Activated CD4-positive, alpha-beta T cell treated with anti-CD3 and anti-CD28 coated beads, Interleukin-2, amount 50 U/mL, for 16 hours (primary cell): ENCODE data around the gene NCOA1.
"Not testable (repeated sequence)": the region's sequence is repeated elsewhere in the genome, so short reads cannot be mapped to it uniquely, and the experiment has no call there.

Source experiments
- DNase-seq: peaks from one replicate; pipeline ENCODE4 v3.0.0-alpha.2; 2020

The NCOA1 gene

GRCh38 chr2:24650997-24651642 lies 160.1 kb downstream of the NCOA1 start:
- DNase-seq = no peak

DNA sequence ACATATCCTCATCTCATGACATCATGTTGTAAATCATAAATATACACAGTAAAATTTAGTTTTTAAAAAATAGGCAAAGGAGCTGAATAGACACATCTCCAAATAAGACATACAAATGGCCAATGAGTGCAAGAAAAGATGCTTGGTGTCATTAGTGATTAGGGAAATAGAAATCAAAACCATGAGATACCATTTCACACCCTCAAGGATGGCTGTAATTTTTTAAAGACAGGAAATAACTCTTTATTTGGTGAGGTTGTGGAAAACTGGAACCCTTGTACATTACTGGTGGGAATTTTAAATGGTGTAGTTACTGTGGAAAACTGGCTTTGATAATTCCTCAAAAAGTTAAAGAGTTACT lies 160.6 kb downstream of the NCOA1 start:
- no peak for DNase-seq

GRCh38 chr2:24652265-24653182 lies 161.5 kb downstream of the NCOA1 start:
- no peak for DNase-seq

- no peak for DNase-seq
Observed at GRCh38 chr2:24657818-24658217, 166.8 kb downstream of the NCOA1 start.

- DNase-seq = no peak
Observed at GRCh38 chr2:24658531-24659202, 167.6 kb downstream of the NCOA1 start.

DNA sequence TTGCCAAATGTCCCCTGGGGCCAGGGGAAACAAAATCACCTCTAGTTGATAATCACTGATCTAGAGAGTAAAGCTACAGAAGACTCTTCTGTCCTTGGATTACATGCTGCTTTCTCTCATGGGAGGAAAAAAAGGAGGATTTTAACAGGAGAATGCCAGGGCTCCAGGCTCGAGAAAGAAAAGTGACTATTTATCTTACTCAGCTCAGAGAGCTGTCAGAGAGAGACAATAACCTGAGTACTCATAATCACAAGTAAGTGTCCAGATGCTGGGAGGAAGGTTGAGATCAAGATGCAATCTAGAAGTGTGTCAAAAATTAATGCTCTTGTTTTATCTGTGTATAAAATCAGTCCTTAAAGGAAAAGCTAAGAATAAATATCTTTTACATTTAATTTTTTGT lies 168.8 kb downstream of the NCOA1 start:
- no peak for DNase-seq

GRCh38 chr2:24667542-24667941 lies 176.5 kb downstream of the NCOA1 start:
- no peak for DNase-seq

DNA sequence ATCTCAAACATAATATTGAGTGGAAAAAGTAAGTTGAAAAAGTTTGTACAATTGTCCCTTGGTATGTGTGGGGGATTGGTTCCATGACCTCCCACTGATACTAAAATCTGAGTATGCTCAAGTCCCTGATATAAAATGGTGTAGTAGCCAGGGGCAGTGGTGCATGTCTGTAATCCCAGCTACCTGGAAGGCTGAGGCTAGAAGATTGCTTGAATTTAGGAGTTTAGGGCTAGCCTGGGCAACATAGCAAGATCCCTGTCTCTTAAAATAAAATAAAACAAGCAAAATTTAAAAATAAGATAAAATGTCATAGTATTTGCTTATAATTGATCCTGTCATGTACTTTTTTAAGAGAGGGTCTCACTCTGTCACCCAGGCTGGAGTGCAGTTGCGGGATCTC lies 180.2 kb downstream of the NCOA1 start:
- no peak for DNase-seq

- peak; percentile 23 for DNase-seq
Observed at GRCh38 chr2:24672589-24672988, 181.5 kb downstream of the NCOA1 start.

DNA sequence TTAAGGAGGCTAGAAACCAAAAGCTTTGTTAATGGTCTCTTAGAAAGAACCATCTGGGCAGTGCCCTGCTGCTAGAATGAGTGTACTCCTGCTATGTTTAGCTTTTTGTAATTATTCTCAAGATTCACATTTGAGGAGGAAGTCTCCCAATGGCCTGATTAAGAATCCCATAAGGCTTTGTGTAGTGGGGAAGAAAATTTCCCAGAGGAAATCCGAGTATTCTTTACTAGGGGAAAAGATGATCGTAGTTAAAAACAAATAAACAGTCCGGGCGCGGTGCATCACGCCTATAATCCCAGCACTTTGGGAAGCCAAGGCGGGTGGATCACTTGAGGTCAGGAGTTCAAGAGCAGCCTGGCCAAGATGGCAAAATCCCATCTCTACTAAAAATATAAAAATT lies 184.3 kb downstream of the NCOA1 start:
- DNase-seq = no peak

GRCh38 chr2:24676493-24676892 lies 185.4 kb downstream of the NCOA1 start:
- DNase-seq = no peak

DNA sequence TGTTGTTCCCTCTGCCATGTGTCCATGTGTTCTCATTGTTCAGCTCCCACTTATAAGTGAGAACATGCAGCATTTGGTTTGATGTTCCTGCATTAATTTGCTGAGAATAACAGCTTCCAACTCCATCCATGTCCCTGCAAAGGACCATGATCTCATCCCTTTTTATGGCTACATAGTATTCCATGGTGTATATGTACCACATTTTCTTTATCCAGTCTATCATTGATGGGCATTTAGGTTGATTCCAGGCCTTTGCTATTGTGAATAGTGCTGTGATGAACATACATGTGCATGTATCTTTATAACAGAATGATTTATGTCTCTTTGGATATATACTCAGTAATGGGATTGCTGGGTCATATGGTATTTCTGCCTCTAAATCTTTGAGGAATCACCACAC lies 187.0 kb downstream of the NCOA1 start:
- DNase-seq = not testable (repeated sequence)

DNA sequence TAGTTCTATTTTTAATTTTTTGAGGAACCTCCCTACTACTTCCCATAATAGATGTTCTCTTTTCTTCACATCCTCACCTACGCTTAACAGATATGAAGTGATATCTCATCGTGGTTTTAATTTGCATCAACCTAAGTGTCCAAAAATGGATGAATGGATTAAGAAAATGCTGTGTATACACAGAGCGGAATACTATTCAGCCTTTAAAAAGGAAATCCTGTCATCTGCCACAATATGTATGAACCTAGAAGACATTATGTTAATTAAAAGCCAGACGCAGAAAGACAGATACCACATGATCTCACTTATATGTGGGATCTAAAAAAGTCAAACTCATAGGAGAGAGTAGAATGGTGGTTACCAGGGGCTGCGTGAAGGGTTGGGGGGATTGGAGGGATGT lies 189.1 kb downstream of the NCOA1 start:
- DNase-seq = no peak

- no peak for DNase-seq
Observed at GRCh38 chr2:24682304-24682703, 191.2 kb downstream of the NCOA1 start.

- DNase-seq = no peak
Observed at GRCh38 chr2:24683408-24683807, 192.4 kb downstream of the NCOA1 start.

GRCh38 chr2:24690524-24690923 lies 199.5 kb downstream of the NCOA1 start:
- DNase-seq = no peak

DNA sequence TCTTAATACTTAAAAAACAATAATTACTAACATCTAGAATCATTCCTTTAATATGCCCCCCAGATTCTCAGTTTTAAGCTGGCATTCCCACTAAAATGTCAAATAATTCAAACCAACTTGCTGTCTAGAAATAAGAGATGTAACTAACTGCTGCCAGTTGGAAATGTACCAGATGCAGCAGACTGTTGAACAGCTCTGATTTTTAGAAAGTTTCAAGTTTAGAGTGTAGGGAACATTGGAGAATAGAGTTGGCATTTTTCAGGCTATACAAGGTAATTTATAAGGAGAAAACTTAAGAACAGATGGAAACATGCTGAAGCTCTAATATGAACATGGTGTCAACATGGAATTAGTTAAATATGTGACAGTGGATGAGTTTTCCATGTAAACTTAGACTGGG lies 200.8 kb downstream of the NCOA1 start:
- DNase-seq = no peak

DNA sequence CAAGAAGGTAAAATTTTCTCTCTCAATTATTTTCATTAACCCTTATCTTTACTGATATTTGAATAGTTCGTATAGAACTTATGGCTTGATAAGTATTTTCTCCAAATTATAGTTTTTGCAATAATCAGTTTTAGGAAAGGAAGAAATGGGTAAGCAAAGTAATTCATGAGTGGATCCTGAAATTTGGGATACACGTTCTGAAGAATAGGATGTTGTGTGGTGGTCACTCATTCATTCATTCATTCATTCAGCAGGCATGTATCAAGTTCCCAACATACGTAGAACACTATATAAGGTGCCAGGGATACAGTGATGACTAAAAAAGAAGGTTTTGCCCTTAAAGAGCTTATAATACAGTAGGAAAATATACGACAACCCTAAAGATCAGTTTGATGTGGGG lies 206.7 kb downstream of the NCOA1 start:
- no peak for DNase-seq

DNA sequence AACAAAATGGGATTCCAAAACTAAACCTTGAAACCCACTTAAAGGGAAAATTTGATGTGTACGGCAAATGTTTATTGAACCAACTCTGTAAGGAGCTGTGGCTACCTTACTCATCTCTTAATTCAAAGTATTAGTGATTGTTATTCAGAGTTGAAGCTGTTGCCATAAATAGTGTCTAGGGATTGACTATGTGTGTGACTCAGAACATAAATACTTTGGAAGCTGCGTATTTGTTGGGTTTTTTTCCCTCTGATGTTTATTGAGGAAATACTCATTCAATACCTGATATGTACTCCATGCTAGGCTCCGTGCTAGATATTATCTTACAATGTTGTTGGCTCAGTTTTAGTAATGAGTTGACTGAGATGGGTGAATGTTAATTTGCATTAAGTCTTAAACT lies 211.7 kb downstream of the NCOA1 start:
- peak; percentile 75 for DNase-seq

GRCh38 chr2:24704692-24705091 lies 213.6 kb downstream of the NCOA1 start:
- DNase-seq = no peak

GRCh38 chr2:24707143-24707542 lies 216.1 kb downstream of the NCOA1 start:
- DNase-seq = no peak

GRCh38 chr2:24708537-24709152 lies 217.6 kb downstream of the NCOA1 start:
- no peak for DNase-seq

DNA sequence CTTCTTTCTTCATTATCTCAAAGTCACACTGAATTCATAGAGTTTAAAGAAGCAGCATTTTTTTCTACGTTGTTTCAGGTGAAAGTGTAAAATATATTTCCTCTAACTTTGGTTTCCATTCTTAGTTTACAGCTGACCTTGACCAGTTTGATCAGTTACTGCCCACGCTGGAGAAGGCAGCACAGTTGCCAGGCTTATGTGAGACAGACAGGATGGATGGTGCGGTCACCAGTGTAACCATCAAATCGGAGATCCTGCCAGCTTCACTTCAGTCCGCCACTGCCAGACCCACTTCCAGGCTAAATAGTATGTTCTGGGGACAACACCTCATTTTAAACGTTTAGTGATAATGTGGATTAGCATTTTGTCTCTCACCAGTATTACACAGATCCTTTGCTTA lies 219.8 kb downstream of the NCOA1 start:
- DNase-seq = no peak

DNA sequence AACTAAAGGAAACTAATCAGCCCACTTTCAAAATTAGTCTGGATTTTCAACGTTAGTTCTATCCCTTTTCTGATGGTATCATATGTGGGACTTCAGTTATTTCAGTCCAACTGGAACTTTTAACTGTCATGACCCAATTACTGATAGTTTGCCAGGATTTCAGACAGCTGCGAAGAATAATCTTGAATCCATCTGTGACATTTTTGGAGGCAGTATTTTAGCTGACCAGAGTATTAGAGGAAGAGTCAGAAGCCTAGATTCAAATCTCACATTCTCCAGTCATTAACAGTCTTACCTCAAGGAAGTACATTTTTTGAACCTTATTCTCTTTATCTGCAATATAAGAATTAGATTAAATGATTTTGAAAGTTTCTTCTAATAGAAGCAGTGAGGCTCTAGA lies 220.8 kb downstream of the NCOA1 start:
- no peak for DNase-seq
